ENCODE measurements around the gene IFIH1. TPM values are rescaled to one million over a fixed set of nuclear protein-coding genes. Genes with fewer than 3 reads are reported as not detected.

The IFIH1 gene
- total RNA-seq, 1 donor from 2014 or later = 6.0 TPM

DNA sequence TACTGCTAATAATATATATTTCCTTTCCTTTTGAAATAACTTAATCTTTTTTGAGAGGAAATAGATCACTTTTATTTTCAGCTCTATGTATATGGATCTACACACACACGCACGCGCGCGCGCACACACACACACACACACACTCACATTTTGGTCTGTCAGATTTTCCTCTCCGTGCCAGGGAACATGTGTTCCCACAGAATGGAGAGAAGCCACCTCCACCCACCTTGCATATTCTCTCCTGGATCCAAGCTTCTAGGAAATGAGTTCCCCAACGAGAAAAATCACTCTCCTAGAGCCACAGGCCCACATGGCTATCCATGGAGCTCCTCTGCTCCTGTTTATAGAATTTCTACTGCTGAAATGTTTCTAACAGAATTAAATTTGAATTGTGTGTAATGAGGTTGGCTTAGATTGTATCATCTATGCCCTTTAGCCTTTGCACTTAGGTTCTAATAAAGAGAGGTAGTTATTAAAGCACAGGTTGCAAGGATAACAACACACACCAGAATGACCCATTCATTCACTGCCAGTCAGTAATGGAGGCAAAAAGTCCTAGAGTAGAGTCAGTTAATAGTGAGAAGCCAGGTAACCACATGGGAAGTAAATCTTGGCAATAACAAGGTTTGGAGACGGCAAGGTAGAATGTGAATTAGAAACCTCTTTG lies 19.7 kb downstream of the IFIH1 start:
- intact Hi-C loops (cut with micrococcal nuclease) = loop anchor here (5.0 to 10.0 kb wide), 2 partner anchors 77 to 714 kb away; no protein-coding TSS in a partner anchor
- H3K36me3 ChIP-seq = no peaks in the 10 kb centered on the region

DNA sequence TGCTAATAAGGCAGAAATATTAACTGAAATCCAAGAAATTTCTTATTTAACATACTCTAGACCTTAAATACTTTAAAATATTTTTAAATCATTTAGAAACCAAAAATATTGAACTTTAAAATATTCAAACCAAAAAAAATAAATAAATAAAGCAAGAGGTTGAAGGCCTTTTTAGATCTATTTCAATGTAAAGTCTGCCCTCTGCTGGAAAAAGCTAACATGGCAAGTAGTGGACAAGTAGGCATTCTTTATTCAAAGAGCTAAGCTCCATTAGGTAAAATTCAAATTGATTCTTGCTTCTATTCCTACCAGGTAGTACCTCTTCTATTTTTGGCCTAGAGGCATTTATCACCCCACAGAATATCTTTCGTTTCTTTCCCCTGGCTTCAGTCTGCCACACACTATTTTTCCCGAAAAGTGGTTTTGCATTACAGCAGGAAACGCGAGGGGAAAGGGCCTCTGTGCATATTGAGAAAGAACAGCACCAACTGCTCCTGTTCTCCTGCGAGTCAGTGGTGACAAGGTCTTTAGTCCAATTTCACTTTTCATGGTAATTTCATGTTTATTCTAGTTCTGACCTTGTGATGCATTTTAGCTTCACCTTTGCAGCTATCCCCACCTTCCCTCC lies 20.4 kb downstream of the IFIH1 start:
- Histone ChIP-seq H3K4me3 (no peak overlapping the region), H3K27me3 (ENCODE audit: low read depth) (no peaks in the 10 kb centered on the region), H3K4me1 (no peaks in the 10 kb centered on the region), H3K36me3 (no peaks in the 10 kb centered on the region), H3K27ac (replicated peaks) (no peak overlapping the region), H3K9me3 (replicated peaks) (no peaks in the 10 kb centered on the region)
- TF ChIP-seq, protein P1, sequence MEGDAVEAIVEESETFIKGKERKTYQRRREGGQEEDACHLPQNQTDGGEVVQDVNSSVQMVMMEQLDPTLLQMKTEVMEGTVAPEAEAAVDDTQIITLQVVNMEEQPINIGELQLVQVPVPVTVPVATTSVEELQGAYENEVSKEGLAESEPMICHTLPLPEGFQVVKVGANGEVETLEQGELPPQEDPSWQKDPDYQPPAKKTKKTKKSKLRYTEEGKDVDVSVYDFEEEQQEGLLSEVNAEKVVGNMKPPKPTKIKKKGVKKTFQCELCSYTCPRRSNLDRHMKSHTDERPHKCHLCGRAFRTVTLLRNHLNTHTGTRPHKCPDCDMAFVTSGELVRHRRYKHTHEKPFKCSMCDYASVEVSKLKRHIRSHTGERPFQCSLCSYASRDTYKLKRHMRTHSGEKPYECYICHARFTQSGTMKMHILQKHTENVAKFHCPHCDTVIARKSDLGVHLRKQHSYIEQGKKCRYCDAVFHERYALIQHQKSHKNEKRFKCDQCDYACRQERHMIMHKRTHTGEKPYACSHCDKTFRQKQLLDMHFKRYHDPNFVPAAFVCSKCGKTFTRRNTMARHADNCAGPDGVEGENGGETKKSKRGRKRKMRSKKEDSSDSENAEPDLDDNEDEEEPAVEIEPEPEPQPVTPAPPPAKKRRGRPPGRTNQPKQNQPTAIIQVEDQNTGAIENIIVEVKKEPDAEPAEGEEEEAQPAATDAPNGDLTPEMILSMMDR (IDR thresholded peaks at IDR 0.05; ENCODE audit: borderline replicate concordance) = peak; percentile 90
- no peak for DNase-seq
- intact Hi-C loops (cut with micrococcal nuclease) = loop anchor here (5.0 to 10.0 kb wide), 2 partner anchors 76 to 713 kb away; no protein-coding TSS in a partner anchor

More for the DNA sequence above, 19.7 kb downstream of the IFIH1 start:
- Histone ChIP-seq H3K27me3 (ENCODE audit: low read depth) (no peaks in the 10 kb centered on the region), H3K27ac (replicated peaks) (no peak overlapping the region), H3K4me1 (no peaks in the 10 kb centered on the region), H3K4me3 (no peak overlapping the region), H3K9me3 (replicated peaks) (no peaks in the 10 kb centered on the region)
- no peak for DNase-seq
- TF ChIP-seq, protein P1 (IDR thresholded peaks at IDR 0.05; ENCODE audit: borderline replicate concordance) = no peak

DNA sequence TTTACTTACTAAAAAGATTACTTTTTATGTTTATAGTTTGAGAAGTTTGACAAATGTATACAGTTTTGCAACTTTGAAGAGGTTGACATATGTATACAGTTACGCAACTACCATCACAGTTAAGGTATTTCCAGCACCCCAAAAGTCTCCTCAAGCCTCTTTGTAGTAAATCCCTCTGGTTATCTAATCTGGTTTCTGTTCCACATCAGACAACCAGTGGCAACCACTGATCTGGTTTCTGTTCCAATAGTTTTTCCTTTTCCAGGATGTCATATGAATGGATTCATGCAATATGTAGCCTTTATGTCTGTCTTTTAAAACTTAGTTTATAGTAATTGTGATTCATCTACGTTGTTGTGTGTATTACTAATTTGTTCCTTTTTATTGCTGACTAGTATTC lies 23.5 kb downstream of the IFIH1 start:
- no peaks in the 10 kb centered on the region for H3K36me3 ChIP-seq
- TF ChIP-seq, protein P1 (IDR thresholded peaks at IDR 0.05; ENCODE audit: borderline replicate concordance) = no peak
- no peak for DNase-seq
- H3K27me3 ChIP-seq (ENCODE audit: low read depth) = no peaks in the 10 kb centered on the region
- H3K9me3 ChIP-seq (replicated peaks) = no peaks in the 10 kb centered on the region
- H3K27ac ChIP-seq (replicated peaks) = no peak overlapping the region
- H3K4me3 ChIP-seq = no peak overlapping the region
- no peaks in the 10 kb centered on the region for H3K4me1 ChIP-seq
- intact Hi-C loops (cut with micrococcal nuclease) = loop anchor here (5.0 to 10.0 kb wide), 2 partner anchors 73 to 710 kb away; no protein-coding TSS in a partner anchor

DNA sequence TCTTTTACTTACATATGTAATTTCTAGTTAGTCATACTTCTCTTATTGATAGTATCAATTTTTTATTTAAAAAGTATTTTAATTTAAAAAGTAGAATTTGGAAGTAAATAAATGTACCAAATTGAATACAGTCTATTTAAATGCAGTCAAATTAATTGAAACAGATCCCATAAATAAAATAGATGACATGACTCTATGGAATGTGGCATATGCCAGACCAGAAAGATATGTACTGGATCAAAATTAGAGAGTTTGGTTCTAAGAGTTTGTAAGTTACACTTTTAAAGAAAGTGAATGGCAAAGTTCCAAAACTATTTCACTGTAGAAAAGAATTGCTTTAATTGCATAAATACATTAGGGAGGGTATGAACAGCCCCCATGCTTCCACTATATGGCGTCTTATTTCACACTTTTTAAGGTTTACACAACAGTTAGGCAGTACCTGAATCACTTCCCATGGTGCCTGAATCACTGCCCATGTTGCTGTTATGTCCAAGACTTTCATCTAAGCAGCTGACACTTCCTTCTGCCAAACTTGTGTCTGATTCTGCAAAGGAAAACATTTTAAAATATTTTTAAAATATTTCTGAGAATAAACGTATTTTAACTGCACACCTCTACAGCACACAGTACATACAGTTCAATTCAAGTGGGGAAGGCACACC lies 25.2 kb downstream of the IFIH1 start:
- TF ChIP-seq, protein P1 (IDR thresholded peaks at IDR 0.05; ENCODE audit: borderline replicate concordance) = no peak
- Histone ChIP-seq H3K27me3 (ENCODE audit: low read depth) (no peaks in the 10 kb centered on the region), H3K4me3 (no peak overlapping the region), H3K4me1 (no peaks in the 10 kb centered on the region), H3K36me3 (peaks cover 3% of the 10 kb centered on the region), H3K9me3 (replicated peaks) (no peaks in the 10 kb centered on the region), H3K27ac (replicated peaks) (no peak overlapping the region)
- intact Hi-C loops (cut with micrococcal nuclease) = loop anchor here (10.0 kb wide), 1 partner anchor 708 kb away; no protein-coding TSS in a partner anchor
- DNase-seq = no peak

DNA sequence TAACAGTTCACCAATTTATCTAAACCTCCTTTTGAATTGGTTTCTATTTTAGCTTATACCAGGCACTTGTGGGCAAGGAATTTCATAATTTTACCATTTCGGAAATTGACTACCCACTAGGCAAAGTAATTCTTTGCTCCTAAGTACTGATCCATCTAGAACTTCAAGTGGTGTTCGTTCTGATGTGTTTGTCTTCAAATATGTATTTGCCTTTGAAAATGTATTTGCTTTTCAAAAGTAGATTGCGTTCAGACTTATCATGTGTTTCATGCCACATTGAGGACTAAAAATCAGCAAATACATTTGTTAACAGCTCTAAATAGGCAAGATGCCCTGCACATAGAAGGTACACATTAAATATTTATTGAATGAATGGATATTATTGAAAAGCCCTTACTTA lies 26.7 kb downstream of the IFIH1 start:
- no peaks in the 10 kb centered on the region for H3K9me3 ChIP-seq (replicated peaks)
- H3K4me3 ChIP-seq = no peak overlapping the region
- H3K27ac ChIP-seq (replicated peaks) = no peak overlapping the region
- no peaks in the 10 kb centered on the region for H3K27me3 ChIP-seq (ENCODE audit: low read depth)
- DNase-seq = no peak
- no peaks in the 10 kb centered on the region for H3K4me1 ChIP-seq
- intact Hi-C loops (cut with micrococcal nuclease) = loop anchor here (10.0 kb wide), 1 partner anchor 707 kb away; no protein-coding TSS in a partner anchor
- peaks cover 11% of the 10 kb centered on the region for H3K36me3 ChIP-seq
- TF ChIP-seq, protein P1 (IDR thresholded peaks at IDR 0.05; ENCODE audit: borderline replicate concordance) = no peak
